ENCODE results near the gene MYLK3. TPM values are rescaled to one million over a fixed set of nuclear protein-coding genes. Genes with fewer than 3 reads are reported as not detected.

The MYLK3 gene
- total RNA-seq, 2 experiments from 2014 or later: 0.97 to 2.3 TPM

DNA sequence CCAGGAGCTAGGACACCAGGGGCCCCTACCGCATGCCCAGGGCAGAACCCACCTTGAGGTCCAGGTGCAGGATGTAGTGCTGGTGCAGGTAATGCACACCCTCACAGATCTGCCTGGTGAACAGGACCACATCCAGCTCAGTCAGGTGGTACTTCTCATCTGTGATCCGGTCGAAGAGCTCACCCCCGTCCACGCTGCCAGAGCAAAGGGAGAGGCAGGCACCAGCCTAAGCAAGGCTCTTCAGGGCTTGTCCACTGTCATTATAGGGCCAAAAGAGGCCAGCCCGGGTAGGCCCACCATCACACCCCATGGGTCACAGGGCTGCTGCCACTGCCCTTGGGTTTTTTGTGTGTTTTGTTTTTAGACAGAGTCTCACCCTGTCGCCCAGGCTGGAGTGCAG is 21.0 kb downstream of the MYLK3 start:
- Histone ChIP-seq H3K9me3 (ENCODE audit: low read length) (peaks cover 8% of the 10 kb centered on the region; the same call in 1 of the 2 replicates), H3K4me1 (ENCODE audit: insufficient read depth, low read length, poor library complexity, severe bottlenecking) (no peaks in the 10 kb centered on the region), H3K9me2 (ENCODE audit: insufficient read depth, low read length) (no peaks in the 10 kb centered on the region), H2AFZ (ENCODE audit: low read length) (no peak overlapping the region), H3K79me2 (ENCODE audit: insufficient read depth, low read depth, low read length) (no peaks in the 10 kb centered on the region), H4K20me1 (ENCODE audit: insufficient read depth, low read length) (no peaks in the 10 kb centered on the region), H3K27ac (ENCODE audit: low read depth, low read length, poor library complexity, severe bottlenecking) (no peak overlapping the region), H3K4me3 (ENCODE audit: low read depth, low read length, poor library complexity, severe bottlenecking) (no peak overlapping the region), H3K4me2 (ENCODE audit: low read length) (no peak overlapping the region), H3K36me3 (ENCODE audit: insufficient read depth, low read length) (no peaks in the 10 kb centered on the region)
- TF ChIP-seq EZH2phosphoT487 (IDR thresholded peaks at IDR 0.05; ENCODE audit: borderline replicate concordance, low read depth, low read length) (no peak), CTCF (conservative IDR thresholded peaks at IDR 0.05; ENCODE audit: low read length) (no peak)
- ChIA-PET CTCF (ENCODE audit: unreplicated experiment) (no interaction called here), POLR2A (no interaction called here)
- no peak for DNase-seq (ENCODE audit: low spot score)
- intact Hi-C loops (cut with micrococcal nuclease; ENCODE audit: unreplicated experiment): loop anchor here (2.0 kb wide), 1 partner anchor 28 kb away; no protein-coding TSS in a partner anchor
- BruUV-seq (replicated peaks): no TSS peak

DNA sequence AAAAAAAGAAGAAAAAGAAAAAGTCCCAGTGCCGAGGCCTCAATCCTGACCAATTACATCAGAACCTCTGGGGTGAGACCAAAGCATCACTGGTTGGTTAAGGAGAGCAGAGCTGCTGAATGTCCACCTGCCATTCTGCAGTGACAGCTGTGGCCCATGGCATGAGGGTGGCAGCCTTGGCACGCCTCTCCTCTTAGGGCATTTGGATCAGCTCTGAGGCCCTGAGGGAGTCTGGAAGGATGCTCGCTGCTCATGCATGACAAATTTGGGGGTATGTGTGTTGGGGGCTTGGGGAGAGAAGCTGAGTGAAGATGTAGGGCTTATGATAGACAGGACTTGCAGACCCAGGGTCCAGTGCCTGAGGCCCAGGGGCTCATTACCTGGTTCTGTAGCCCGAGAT is 26.3 kb downstream of the MYLK3 start:
- no peaks in the 10 kb centered on the region for H3K4me1 ChIP-seq (ENCODE audit: insufficient read depth, low read length, poor library complexity, severe bottlenecking)
- no peak overlapping the region for H3K4me3 ChIP-seq (ENCODE audit: low read depth, low read length, poor library complexity, severe bottlenecking)
- peaks cover 8% of the 10 kb centered on the region; the same call in 1 of the 2 replicates for H3K9me3 ChIP-seq (ENCODE audit: low read length)
- H3K9me2 ChIP-seq (ENCODE audit: insufficient read depth, low read length): no peaks in the 10 kb centered on the region
- H3K79me2 ChIP-seq (ENCODE audit: insufficient read depth, low read depth, low read length): no peaks in the 10 kb centered on the region
- TF ChIP-seq CTCF (conservative IDR thresholded peaks at IDR 0.05; ENCODE audit: low read length): no peak
- no peak for TF ChIP-seq EZH2phosphoT487 (IDR thresholded peaks at IDR 0.05; ENCODE audit: borderline replicate concordance, low read depth, low read length)
- no peak overlapping the region for H2AFZ ChIP-seq (ENCODE audit: low read length)
- intact Hi-C loops (cut with micrococcal nuclease; ENCODE audit: unreplicated experiment): no loop called here
- ChIA-PET CTCF (ENCODE audit: unreplicated experiment) (interaction anchor here (0.6 kb wide), 1 partner anchor 13 kb away, joined by 4 read pairs; no protein-coding TSS in a partner anchor), POLR2A (interaction anchor here (0.7 to 1.2 kb wide), 5 partner anchors 19 to 68 kb away, joined by 3 read pairs; no protein-coding TSS in a partner anchor)
- no peak overlapping the region for H3K27ac ChIP-seq (ENCODE audit: low read depth, low read length, poor library complexity, severe bottlenecking)
- no peaks in the 10 kb centered on the region for H3K36me3 ChIP-seq (ENCODE audit: insufficient read depth, low read length)
- H3K4me2 ChIP-seq (ENCODE audit: low read length): no peak overlapping the region
- H4K20me1 ChIP-seq (ENCODE audit: insufficient read depth, low read length): no peaks in the 10 kb centered on the region
- no TSS peak for BruUV-seq (replicated peaks)
- DNase-seq (ENCODE audit: low spot score): no peak

GRCh38 chr16:46720619-46721018 is 27.5 kb downstream of the MYLK3 start:
- intact Hi-C loops (cut with micrococcal nuclease; ENCODE audit: unreplicated experiment): no loop called here
- no peaks in the 10 kb centered on the region for H4K20me1 ChIP-seq (ENCODE audit: insufficient read depth, low read length)
- no peak overlapping the region for H2AFZ ChIP-seq (ENCODE audit: low read length)
- no peak overlapping the region for H3K27ac ChIP-seq (ENCODE audit: low read depth, low read length, poor library complexity, severe bottlenecking)
- H3K79me2 ChIP-seq (ENCODE audit: insufficient read depth, low read depth, low read length): no peaks in the 10 kb centered on the region
- ChIA-PET CTCF (ENCODE audit: unreplicated experiment) (no interaction called here), POLR2A (interaction anchor here (1.0 kb wide), 1 partner anchor 20 kb away, joined by 3 read pairs; no protein-coding TSS in a partner anchor)
- H3K4me1 ChIP-seq (ENCODE audit: insufficient read depth, low read length, poor library complexity, severe bottlenecking): no peaks in the 10 kb centered on the region
- no TSS peak for BruUV-seq (replicated peaks)
- H3K9me3 ChIP-seq (ENCODE audit: low read length): peaks cover 8% of the 10 kb centered on the region; the same call in 1 of the 2 replicates
- DNase-seq (ENCODE audit: low spot score): no peak
- H3K36me3 ChIP-seq (ENCODE audit: insufficient read depth, low read length): no peaks in the 10 kb centered on the region
- H3K9me2 ChIP-seq (ENCODE audit: insufficient read depth, low read length): no peaks in the 10 kb centered on the region
- H3K4me2 ChIP-seq (ENCODE audit: low read length): no peak overlapping the region
- TF ChIP-seq CTCF (conservative IDR thresholded peaks at IDR 0.05; ENCODE audit: low read length) (no peak), EZH2phosphoT487 (IDR thresholded peaks at IDR 0.05; ENCODE audit: borderline replicate concordance, low read depth, low read length) (no peak)
- H3K4me3 ChIP-seq (ENCODE audit: low read depth, low read length, poor library complexity, severe bottlenecking): no peak overlapping the region
